Fibroblast of peridontal ligament (primary cell): ENCODE results near the gene LHFPL2.
"Not testable (repeated sequence)": the region's sequence is repeated elsewhere in the genome, so short reads cannot be mapped to it uniquely, and the experiment has no call there.

Source experiments
- DNase-seq: peaks from one replicate; pipeline ENCODE4 v3.0.0-alpha.2; 2010; ENCODE audit errors: extremely low read depth

LHFPL2 gene

DNA sequence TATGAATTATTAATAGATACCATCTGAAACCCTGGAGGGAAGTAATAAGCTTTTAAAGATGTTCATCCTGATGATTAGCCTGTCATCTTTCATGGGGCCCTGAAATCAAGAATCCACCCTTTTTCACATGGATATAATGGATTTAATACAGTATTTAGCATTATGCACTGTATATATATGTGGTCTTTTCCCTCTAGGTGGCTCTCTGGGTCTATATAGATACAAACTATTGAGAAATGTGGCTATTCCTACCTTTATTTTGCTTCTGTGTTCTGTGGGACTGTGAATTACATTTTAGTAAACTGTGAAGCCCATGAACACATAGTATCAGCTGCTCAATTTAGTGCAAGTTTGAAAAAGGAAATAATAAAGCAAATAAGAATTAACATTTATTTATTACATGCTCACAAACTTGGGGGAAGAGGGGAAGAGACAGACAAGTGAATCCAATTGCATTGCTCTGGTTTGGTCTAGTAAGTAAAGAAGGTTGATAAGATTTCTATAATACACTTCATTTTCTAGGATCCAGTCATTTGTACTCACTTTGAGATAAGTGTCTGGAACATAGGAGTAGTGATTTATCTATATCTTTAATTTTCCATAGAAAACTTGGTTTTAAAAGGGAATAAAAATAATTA, 176.0 kb downstream of the LHFPL2 start:
- peak; percentile 58 for DNase-seq

DNA sequence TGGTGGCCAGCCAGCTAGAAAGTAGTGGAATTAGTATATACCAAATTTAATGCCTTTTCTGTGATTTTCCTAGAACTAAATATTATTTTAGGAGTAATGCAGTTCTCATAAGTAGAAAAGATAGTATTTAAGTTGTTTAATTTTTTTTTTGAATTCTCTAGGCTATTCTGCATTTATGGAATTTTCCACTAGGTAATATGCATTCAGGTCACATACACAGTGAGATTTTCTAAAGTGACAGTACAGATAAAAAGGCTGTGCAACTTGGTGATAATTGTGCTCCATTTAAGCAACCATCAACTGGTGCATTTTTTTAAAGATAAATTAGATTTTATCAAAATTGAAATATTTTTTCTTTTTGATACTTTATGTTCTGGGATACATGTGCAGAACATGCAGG, 176.7 kb downstream of the LHFPL2 start:
- DNase-seq: no peak

DNA sequence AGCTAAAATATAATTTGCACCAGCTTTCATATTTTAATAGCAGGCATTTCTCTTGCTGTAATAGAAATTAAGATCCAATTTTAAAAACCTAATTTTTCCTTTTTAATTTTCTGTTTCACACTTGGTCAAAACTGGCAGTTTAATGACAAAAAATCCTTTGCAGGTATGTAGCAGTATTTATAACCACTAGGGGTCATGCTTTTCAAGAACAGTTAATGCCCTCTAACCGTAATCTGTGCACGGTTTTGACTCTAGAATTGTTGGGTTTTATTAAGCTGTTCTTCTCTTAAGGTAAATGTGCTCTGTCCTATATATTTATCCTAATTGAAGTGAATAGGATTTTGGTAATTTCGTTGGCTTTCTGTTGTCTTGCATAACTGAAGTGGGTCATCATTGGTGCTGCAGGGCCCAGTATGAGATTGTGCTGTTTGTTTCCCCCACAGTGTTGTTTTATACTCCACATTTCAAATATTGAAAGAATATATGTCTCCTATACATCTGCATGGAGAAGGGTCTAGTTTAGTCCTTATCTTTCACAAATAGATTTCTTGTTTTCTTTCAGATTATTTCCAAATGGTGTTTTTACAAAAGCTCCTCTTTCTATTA, 180.7 kb downstream of the LHFPL2 start:
- DNase-seq: peak; percentile 72

DNA sequence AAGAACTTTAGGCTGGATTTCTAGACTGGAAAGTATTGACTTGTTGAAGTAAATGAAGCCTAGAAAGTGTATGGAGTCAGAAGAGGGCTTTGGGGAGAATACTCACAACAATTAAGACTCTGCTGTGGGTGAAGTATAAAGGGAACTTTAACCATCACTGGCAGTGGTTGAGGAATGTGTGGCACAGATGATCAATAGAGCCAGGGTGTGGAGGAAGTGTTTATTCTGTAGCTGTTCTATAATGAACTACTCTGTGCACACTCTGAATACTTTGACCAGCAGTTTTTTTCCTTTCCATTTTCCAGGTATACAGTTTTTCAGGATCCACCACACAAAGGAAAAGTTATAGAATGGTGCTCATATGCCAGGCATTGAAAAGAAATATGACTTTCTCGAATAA, 181.4 kb downstream of the LHFPL2 start:
- DNase-seq: no peak

DNA sequence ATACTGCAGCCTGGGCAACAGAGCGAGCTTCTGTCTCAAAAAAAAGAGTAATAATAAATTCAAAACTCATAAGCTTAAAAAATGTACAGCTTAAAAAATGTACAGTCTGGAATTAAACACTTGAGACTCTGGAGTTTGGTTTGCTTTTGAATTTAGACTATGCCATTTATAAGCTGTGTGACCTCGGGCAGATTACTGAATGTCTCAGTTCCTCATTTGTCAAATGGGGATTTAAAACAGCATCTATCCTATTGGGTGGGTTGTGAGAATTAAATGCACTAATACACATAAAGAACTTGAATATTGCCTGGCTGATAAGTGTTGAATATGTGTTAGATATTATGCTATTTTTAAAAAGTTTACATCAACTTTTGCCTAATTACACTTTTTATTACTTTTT, 189.7 kb downstream of the LHFPL2 start:
- DNase-seq: no peak

DNA sequence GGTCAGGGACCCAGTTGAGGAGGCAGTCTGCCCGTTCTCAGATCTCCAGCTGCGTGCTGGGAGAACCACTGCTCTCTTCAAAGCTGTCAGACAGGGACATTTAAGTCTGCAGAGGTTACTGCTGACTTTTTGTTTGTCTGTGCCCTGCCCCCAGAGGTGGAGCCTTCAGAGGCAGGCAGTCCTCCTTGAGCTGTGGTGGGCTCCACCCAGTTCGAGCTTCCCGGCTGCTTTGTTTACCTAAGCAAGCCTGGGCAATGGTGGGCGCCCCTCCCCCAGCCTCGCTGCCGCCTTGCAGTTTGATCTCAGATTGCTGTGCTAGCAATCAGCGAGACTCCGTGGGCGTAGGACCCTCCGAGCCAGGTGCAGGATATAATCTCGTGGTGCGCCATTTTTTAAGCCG, 191.1 kb downstream of the LHFPL2 start:
- DNase-seq: not testable (repeated sequence)

DNA sequence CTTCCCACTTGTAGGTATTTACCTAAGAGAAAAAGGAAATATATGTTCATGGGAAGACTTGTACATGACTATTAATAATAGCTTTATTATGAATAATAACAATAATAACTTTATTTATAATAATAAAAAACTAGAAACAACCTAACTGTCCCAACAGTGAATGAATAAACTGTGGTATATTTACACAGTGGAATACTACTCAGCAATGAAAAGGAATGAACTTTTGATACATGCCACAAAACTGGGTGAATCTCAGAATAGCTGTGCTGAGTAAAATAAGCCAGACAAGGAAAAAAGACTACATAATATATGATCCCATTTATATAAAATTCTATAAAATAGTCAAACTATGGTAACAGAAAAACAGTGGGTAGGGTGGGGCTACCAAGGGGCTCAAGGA, 199.5 kb downstream of the LHFPL2 start:
- DNase-seq: no peak

DNA sequence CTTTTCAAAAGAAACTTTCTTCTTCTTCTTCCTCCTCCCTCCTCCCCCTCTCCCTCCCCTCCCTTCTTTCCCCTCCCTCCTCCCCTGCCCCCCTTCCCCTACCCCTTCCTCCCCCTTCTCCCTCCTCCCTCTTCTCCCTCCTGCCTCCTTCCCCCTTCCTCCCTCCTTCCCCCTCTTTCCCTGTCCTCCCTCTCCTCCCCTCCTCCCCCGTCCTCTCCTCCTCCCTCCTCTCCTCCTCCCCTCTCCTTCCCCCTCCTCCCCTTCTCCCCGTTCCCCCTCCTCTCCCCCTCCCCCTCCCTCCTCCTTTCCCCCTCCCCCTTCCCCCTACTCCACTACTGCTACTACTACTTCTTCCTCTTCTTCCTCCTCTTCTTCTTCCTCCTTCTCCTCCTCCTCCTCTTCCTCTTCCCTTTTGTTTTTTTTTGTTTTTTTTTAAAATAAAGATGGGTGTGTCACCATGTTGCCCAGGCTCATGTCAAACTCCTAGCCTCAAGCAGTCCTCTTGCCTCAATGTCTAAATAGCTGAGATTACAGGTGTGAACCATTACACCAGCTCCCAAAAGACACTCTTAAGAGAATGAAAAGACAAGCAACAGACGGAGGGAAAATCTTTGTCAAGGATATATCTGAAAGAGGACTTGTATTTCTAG, 200.7 kb downstream of the LHFPL2 start:
- DNase-seq: no peak
